ENCODE measurements around the gene CD3G.

The CD3G gene

DNA sequence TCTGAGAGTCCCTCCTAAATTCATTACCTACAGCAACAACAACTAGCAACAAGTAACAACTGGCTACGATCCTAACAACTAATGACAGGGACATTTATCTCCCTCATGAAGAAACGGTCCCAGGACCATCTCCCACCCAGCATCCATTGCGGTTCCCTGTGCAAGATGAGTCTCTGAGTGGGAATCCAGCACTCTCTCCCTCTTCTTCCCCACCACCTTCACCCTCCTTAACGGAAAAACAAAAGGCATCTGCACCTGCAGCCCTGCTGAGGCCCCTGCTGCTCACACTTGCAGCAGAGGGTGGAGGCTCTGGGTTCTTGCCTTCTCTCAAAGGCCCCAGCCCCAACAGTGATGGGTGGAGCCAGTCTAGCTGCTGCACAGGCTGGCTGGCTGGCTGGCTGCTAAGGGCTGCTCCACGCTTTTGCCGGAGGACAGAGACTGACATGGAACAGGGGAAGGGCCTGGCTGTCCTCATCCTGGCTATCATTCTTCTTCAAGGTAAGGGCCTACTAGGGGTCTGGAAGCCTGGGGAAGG is at the start of gene CD3G:
Gene CD3G (plus strand): TSS at position 364 of the 535 bp plus-strand sequence. CDS start 80 bp downstream, at position 444.
- no peak for TF ChIP-seq ZFX (IDR thresholded peaks at IDR 0.05; ENCODE audit: borderline replicate concordance)
- TF ChIP-seq, protein P1, sequence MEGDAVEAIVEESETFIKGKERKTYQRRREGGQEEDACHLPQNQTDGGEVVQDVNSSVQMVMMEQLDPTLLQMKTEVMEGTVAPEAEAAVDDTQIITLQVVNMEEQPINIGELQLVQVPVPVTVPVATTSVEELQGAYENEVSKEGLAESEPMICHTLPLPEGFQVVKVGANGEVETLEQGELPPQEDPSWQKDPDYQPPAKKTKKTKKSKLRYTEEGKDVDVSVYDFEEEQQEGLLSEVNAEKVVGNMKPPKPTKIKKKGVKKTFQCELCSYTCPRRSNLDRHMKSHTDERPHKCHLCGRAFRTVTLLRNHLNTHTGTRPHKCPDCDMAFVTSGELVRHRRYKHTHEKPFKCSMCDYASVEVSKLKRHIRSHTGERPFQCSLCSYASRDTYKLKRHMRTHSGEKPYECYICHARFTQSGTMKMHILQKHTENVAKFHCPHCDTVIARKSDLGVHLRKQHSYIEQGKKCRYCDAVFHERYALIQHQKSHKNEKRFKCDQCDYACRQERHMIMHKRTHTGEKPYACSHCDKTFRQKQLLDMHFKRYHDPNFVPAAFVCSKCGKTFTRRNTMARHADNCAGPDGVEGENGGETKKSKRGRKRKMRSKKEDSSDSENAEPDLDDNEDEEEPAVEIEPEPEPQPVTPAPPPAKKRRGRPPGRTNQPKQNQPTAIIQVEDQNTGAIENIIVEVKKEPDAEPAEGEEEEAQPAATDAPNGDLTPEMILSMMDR (IDR thresholded peaks at IDR 0.05) = no peak
- no peak within 1 kb of the TSS for H3K27ac ChIP-seq

DNA sequence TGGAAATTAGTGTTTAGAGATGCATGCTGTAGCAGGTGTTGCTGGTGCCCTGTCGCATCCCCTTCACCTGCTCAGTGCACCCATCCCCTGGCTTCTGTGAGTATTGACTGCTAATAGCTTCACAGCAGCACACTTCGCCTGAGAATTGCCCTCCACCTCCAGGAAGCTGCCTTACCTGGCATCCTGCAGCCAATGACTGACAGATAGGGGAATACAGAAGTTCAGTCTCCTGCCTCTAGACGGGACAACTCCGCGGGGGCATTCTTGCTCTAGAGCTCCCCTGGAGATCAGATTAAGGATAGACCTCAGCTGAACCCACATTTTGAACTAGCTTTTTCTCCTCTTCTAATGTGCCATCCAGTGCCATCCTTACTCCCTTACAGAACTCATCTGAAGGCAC is 48.9 kb upstream of the CD3G start:
- no peak overlapping the region for H3K27ac ChIP-seq
- TF ChIP-seq, protein P1 (IDR thresholded peaks at IDR 0.05) = no peak
- TF ChIP-seq ZFX (IDR thresholded peaks at IDR 0.05; ENCODE audit: borderline replicate concordance) = no peak

DNA sequence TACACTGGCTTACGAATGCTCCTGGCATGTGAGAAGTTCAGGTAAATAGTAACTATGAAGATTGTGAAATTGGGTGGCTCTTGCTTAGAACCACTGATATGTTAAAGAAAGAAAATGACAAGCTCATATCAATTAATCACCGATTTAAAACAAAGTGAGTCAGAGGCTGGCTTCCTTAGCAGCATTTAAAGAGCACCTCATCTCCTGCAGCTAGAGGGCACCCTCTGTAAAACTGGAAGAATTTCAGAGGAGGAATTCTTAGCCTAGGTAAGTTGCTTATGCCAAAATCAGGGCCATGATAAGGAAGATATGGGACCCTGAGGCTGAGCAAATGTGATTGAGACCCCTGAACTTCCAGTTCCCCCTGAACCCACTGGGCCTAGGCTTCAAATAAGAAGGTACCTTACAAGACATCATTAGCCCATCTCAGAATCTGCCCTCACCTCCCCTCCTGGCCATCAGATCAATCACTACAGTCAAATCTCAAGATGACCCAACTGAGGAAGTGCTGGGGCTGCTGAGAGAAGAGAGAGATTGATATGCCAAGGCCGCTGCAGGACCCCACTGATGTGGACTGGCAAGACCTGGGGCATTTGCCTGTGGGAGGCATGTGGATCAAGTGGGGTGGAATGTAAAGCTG is 48.2 kb upstream of the CD3G start:
- H3K27ac ChIP-seq = no peak overlapping the region
- TF ChIP-seq, protein P1 (IDR thresholded peaks at IDR 0.05) = peak; percentile 81
- TF ChIP-seq ZFX (IDR thresholded peaks at IDR 0.05; ENCODE audit: borderline replicate concordance) = no peak

DNA sequence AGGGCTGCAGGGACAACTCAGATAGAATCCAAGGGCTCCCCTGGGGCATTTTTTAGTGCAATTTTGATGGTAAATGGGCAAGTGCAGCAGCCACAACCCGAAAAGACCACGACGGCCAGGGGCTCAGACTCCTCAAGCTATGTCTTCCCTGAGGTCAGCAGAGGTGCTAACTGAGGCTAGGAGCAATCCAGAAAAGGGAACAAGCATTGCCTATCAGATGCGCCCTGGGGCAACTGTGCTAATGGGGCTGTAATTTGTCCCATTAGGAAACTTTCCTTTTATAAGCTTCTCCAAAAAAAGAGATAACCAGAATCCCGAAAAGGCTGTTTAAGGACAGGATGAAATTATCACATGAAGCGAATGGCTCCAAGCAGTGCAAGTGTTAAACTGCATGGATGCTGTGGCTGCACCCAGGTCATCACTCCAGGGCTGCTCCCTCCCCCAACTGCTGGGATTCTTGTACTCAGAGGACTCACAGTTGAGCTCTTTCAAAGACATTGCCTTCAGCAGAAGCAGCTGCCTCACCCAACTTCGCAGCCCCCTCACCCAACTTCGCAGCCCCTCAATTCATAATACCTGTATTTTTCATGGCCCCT is 42.4 kb upstream of the CD3G start:
- TF ChIP-seq, protein P1 (IDR thresholded peaks at IDR 0.05) = no peak
- no peak for TF ChIP-seq ZFX (IDR thresholded peaks at IDR 0.05; ENCODE audit: borderline replicate concordance)

DNA sequence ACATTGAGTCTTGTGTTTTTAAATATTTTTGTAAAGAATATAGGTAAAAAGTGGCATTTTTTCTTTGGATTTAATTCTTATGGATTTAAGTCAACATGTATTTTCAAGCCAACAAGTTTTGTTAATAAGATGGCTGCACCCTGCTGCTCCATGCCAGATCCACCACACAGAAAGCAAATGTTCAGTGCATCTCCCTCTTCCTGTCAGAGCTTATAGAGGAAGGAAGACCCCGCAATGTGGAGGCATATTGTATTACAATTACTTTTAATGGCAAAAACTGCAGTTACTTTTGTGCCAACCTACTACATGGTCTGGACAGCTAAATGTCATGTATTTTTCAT is 39.9 kb upstream of the CD3G start:
- TF ChIP-seq, protein P1 (IDR thresholded peaks at IDR 0.05) = no peak
- no peak for TF ChIP-seq ZFX (IDR thresholded peaks at IDR 0.05; ENCODE audit: borderline replicate concordance)
- no peak overlapping the region for H3K27ac ChIP-seq

More for the DNA sequence above, 42.4 kb upstream of the CD3G start:
- H3K27ac ChIP-seq = no peak overlapping the region

DNA sequence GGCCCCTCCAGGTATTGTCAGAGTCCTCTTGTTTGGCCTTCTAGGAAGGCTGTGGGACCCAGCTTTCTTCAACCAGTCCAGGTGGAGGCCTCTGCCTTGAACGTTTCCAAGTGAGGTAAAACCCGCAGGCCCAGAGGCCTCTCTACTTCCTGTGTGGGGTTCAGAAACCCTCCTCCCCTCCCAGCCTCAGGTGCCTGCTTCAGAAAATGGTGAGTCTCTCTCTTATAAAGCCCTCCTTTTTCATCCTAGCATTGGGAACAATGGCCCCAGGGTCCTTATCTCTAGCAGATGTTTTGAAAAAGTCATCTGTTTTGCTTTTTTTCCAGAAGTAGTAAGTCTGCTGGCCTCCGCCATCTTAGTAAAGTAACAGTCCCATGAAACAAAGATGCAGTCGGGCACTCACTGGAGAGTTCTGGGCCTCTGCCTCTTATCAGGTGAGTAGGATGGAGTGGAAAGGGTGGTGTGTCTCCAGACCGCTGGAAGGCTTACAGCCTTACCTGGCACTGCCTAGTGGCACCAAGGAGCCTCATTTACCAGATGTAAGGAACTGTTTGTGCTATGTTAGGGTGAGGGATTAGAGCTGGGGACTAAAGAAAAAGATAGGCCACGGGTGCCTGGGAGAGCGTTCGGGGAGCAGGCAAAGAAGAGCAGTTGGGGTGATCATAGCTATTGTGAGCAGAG is 39.4 kb upstream of the CD3G start, which contains the start of gene CD3E:
Gene CD3E (plus strand): TSS at position 163 of the 681 bp plus-strand sequence. CDS start 223 bp downstream, at position 386.
- H3K27ac ChIP-seq = no peak within 1 kb of the TSS
- TF ChIP-seq, protein P1 (IDR thresholded peaks at IDR 0.05) = no peak
- no peak for TF ChIP-seq ZFX (IDR thresholded peaks at IDR 0.05; ENCODE audit: borderline replicate concordance)
